Liver (tissue), 3 donors: ENCODE measurements around the gene OR2A12.

Experiments used
- CTCF ChIP-seq: fragments of 150-350 bp; IDR thresholded peaks from 2 replicates; pipeline ENCODE4 v1.5.1; 2017; ENCODE audit warnings: improper control_type of control experiment, low read depth, low read length; ENCODE audit not compliant: missing input control
- FOXA1 ChIP-seq: IDR thresholded peaks from 2 replicates; pipeline ENCODE4 v1.6.1; 2016; ENCODE audit warnings: antibody characterized with exemption
- GABPA ChIP-seq, 2 donors: IDR thresholded peaks in 1 of 2; conservative IDR thresholded peaks in 1 of 2; 2 replicates each; pipeline ENCODE4 v1.6.1; 2016; ENCODE audit warnings: antibody characterized with exemption in 2 of 2, mild to moderate bottlenecking in 1 of 2, moderate library complexity in 1 of 2
- RAD21 ChIP-seq, 2 donors: IDR thresholded peaks; 2 replicates each; pipeline ENCODE4 v1.6.1; 2016; ENCODE audit warnings: antibody characterized with exemption in 2 of 2, mild to moderate bottlenecking in 2 of 2
- ZBTB33 ChIP-seq: IDR thresholded peaks from 2 replicates; pipeline ENCODE4 v1.6.1; 2016; ENCODE audit warnings: antibody characterized with exemption
- donor health status: healthy.
- donor health status: healthy.

- TF ChIP-seq ZBTB33 (no peak), CTCF (no peak), FOXA1 (no peak), RAD21 (IDR thresholded peaks at IDR 0.05) (no peak), GABPA (IDR thresholded peaks at IDR 0.05 in 1 of 2, conservative IDR thresholded peaks at IDR 0.05 in 1 of 2) (no peak)
Measured at GRCh38 chr7:144074374-144074773, 11.7 kb upstream of the OR2A12 start.
